GM19438 (cell line): ENCODE data around the gene OBSL1.

ENCODE experiments used
- ATAC-seq: cut with Tn5 transposase; IDR thresholded peaks from one replicate; pipeline ENCODE4 v1.9.1; 2021; ENCODE audit warnings: low read depth; ENCODE audit not compliant: unreplicated experiment

The OBSL1 gene

GRCh38 chr2:219597552-219598307 lies 26.4 kb upstream of the OBSL1 start, which contains the start of gene STK11IP:
Gene STK11IP, plus strand, starts transcription at chr2:219597857. Its CDS starts 263 bp downstream, at chr2:219598120.
- ATAC-seq, result peak; percentile 90

GRCh38 chr2:219596954-219597551 lies 25.7 kb upstream of the OBSL1 start:
- peak; percentile 8 for ATAC-seq

- ATAC-seq, result no peak
Observed at GRCh38 chr2:219595256-219595655, 23.9 kb upstream of the OBSL1 start.

- no peak for ATAC-seq
Observed at GRCh38 chr2:219593154-219593553, 21.8 kb upstream of the OBSL1 start.

- ATAC-seq, result no peak
Observed at GRCh38 chr2:219592736-219593135, 21.4 kb upstream of the OBSL1 start.

GRCh38 chr2:219591091-219591490 lies 19.8 kb upstream of the OBSL1 start:
- no peak for ATAC-seq

GRCh38 chr2:219581346-219581745 lies 10.0 kb upstream of the OBSL1 start:
- ATAC-seq, result no peak

- no peak for ATAC-seq
Observed at GRCh38 chr2:219578811-219579613, 7.7 kb upstream of the OBSL1 start.

- no peak for ATAC-seq
Observed at GRCh38 chr2:219576505-219577388, 5.4 kb upstream of the OBSL1 start.

GRCh38 chr2:219575566-219576504 lies 4.5 kb upstream of the OBSL1 start:
- ATAC-seq, result no peak

GRCh38 chr2:219574484-219575311 lies 3.4 kb upstream of the OBSL1 start:
- ATAC-seq, result no peak

GRCh38 chr2:219573166-219573565 lies 1.8 kb upstream of the OBSL1 start:
- no peak for ATAC-seq

- ATAC-seq, result no peak
Observed at GRCh38 chr2:219572237-219573001, 1.1 kb upstream of the OBSL1 start, which contains the start of gene INHA. Gene INHA, plus strand, starts transcription at chr2:219572310. Its CDS starts 65 bp downstream, at chr2:219572375.

GRCh38 chr2:219570924-219571310 lies 422 bp downstream of the OBSL1 start:
- no peak for ATAC-seq

GRCh38 chr2:219570194-219570923 lies 980 bp downstream of the OBSL1 start:
- no peak for ATAC-seq

- ATAC-seq, result no peak
Observed at GRCh38 chr2:219569635-219570034, 1.7 kb downstream of the OBSL1 start.

- no peak for ATAC-seq
Observed at GRCh38 chr2:219569041-219569440, 2.3 kb downstream of the OBSL1 start.
